Left colon (tissue), 2 donors: Measurements from ENCODE around the gene PIGW. TPM values are rescaled to one million over a fixed set of nuclear protein-coding genes. Genes with fewer than 3 reads are reported as not detected.

ENCODE experiments used
- ATAC-seq: fragments of 200-7000 bp; cut with Tn5 transposase; one replicate; pipeline ENCODE4 v1.9.1; 2020; ENCODE audit warnings: mild to moderate bottlenecking, moderate library complexity
- DNase-seq, 2 donors: peaks; one replicate each; pipeline ENCODE4 v3.0.0-alpha.2; 2020
- intact Hi-C, 2 donors: fragments of 100-400 bp; cut with DNase I in 1 of 2; cut with micrococcal nuclease in 1 of 2; formaldehyde crosslinking; loops; one replicate each; pipeline versions ENCODE4 v1.11.2 to v1.14.0; 2022; cut with DNase I, micrococcal nuclease
- total RNA-seq, 2 donors: library from RNA; stranded (reverse); fragmentation: NEBNext Ultra II Directional; extraction: Animal tissue kit (Norgen Biotek cat#: 25700); gene quantifications; one replicate each; pipeline ENCODE4 v1.2.1, GENCODE V29; 2021
- donor health status: DM: no; HTN: no; CAD: no.
- donor health status: DM: yes; HTN: yes; CAD: no.

Gene PIGW
- total RNA-seq, 2 donors from 2014 or later = 6.0 to 9.3 TPM

DNA sequence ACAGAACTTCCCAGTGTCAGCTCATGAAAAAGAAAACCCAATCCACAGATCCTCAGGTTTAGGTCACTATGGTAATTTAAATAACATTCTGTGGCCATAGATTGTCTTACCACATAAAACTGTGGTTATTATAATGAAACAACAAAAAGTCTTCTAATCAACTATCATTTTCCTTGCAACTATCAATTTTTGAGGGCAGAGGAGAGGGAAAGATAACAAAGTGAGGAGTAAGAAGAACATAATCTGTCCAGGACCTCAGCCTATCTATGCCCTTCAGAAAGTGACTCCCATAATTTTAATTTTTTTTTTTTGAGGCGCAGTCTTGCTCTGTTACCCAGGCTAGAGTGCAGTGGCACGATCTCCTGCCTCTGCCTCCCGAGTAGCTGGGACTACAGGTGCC, 5.9 kb downstream of the PIGW start:
- intact Hi-C loops = no loop called here
- ATAC-seq (no peak), DNase-seq (no peak)

- intact Hi-C loops = no loop called here
- DNase-seq (no peak), ATAC-seq (no peak)
Observed at GRCh38 chr17:36542755-36543154, 8.0 kb downstream of the PIGW start.

- DNase-seq = peak; percentile 67
- intact Hi-C loops = no loop called here
- peak; percentile 34 for ATAC-seq
Observed at GRCh38 chr17:36544044-36544306, 9.2 kb downstream of the PIGW start.

DNA sequence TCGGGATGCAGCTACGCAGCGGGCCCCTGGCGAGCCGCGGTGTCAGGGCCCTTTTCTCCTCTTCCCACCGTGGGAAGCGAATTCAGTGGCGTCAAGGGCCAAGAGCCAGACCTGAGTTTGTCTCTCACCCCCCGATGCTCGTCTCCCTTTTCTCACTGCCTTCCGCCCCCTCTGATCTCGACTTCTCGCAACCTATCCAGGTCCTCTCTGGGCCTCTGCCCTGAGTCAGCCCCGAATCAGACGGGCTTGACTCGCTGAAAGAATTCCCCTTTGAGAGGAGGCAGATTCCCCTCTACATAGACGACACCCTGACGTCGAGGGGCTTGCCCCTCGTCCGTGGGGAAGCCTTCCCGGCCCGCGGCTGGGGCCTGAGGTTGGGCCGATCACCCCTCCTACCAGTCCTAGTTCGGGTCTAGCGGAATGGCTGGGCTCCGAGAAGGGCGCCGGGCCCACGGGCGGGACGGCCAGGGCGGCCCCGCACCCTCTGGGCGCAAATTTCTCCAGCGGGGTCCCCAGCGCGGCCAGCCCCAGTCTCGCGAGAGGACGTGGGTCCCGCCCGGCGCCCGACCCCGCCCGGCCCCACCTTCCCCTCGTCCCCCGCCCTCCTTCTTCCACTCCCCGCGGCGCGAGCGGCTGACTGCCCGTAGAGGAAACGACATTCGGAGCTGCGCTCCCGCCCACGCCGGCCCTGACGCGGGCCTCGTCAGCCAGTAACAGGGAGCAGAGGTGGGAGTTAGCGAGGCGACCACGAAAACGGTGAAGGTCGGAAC, 9.7 kb downstream of the PIGW start, which contains the start of gene GGNBP2:
GGNBP2 (plus strand) TSS at position 613 of the 770 bp plus-strand sequence. CDS start 806 bp downstream, outside the sequence.
- ATAC-seq = peak; percentile 77

GRCh38 chr17:36545077-36545464, 10.3 kb downstream of the PIGW start:
- ATAC-seq = no peak
- intact Hi-C loops = loop anchor here in 1 of 2 donors (5.0 kb wide), 1 partner anchor 47 kb away; the partner anchor contains the start of gene DHRS11
- no peak for DNase-seq

More for the DNA sequence above, 9.7 kb downstream of the PIGW start, which contains the start of gene GGNBP2:
- intact Hi-C loops = loop anchor here in 1 of 2 donors (5.0 kb wide), 1 partner anchor 48 kb away; the partner anchor contains the start of gene DHRS11
- peak; percentile 94 to 96 for DNase-seq

- peak; percentile 96 to 97 for DNase-seq
- ATAC-seq = peak; percentile 77
- intact Hi-C loops = loop anchor here in 1 of 2 donors (5.0 kb wide), 1 partner anchor 47 kb away; the partner anchor contains the start of gene DHRS11
Observed at GRCh38 chr17:36545465-36546417, 11.0 kb downstream of the PIGW start.

- intact Hi-C loops = loop anchor here in 1 of 2 donors (5.0 kb wide), 1 partner anchor 46 kb away; the partner anchor contains the start of gene DHRS11
- DNase-seq (no peak), ATAC-seq (no peak)
Observed at GRCh38 chr17:36546418-36547093, 11.8 kb downstream of the PIGW start.

- DNase-seq (no peak), ATAC-seq (no peak)
- intact Hi-C loops = loop anchor here in 1 of 2 donors (5.0 kb wide), 1 partner anchor 45 kb away; the partner anchor contains the start of gene DHRS11
Observed at GRCh38 chr17:36547776-36548175, 13.0 kb downstream of the PIGW start.

- peak; percentile 56 for ATAC-seq
- intact Hi-C loops = no loop called here
- no peak for DNase-seq
Observed at GRCh38 chr17:36550491-36551417, 16.0 kb downstream of the PIGW start.

- intact Hi-C loops = no loop called here
- no peak for ATAC-seq
- no peak for DNase-seq
Observed at GRCh38 chr17:36553459-36553858, 18.7 kb downstream of the PIGW start.

DNA sequence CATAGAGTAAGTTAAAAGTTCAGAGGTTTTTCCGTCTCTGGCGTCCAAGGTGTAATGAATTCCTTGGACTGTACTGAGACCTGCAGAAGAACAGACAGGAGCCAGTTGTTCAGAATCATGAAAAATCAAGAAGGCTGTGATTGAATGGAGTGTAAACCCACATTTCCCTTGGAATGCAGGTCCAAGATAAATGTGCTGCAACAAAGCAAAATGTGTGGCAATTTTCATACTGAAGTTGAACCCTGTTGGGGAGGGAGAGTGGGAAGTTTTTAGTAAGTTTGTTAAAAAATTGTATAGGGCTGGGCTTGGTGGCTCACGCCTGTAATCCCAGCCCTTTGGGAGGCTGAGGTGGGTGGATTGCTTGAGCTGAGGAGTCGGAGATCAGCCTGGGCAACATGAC, 31.3 kb downstream of the PIGW start:
- intact Hi-C loops = no loop called here
- no peak for DNase-seq
- no peak for ATAC-seq

DNA sequence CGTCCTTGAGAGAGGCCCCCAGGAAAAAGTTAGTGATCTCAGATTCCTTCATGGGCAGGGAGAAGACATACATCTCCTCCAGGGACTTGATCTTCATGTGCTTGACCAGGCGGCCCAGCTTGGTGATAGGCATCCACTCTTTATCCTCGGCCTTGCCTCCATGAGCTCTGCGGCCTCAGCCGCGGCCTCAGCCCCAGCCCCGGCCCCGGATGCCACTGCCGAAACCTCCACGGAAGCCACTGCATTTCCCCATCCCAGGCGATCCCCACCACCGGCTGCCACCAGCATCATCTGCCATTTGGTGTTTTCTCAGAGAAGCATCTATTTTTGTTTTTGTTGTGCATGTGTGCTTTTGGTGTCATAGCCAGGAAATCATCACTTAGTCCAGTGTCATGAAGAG, 40.2 kb downstream of the PIGW start:
- no peak for DNase-seq
- no peak for ATAC-seq
- intact Hi-C loops = no loop called here

- ATAC-seq = no peak
- DNase-seq = no peak
Observed at GRCh38 chr17:36576793-36577192, 42.0 kb downstream of the PIGW start.

GRCh38 chr17:36578671-36579070, 43.9 kb downstream of the PIGW start:
- intact Hi-C loops = no loop called here
- no peak for DNase-seq
- ATAC-seq = no peak

More at GRCh38 chr17:36576793-36577192, 42.0 kb downstream of the PIGW start:
- intact Hi-C loops = no loop called here

GRCh38 chr17:36583787-36584186, 49.0 kb downstream of the PIGW start:
- intact Hi-C loops = no loop called here
- DNase-seq (no peak), ATAC-seq (no peak)

DNA sequence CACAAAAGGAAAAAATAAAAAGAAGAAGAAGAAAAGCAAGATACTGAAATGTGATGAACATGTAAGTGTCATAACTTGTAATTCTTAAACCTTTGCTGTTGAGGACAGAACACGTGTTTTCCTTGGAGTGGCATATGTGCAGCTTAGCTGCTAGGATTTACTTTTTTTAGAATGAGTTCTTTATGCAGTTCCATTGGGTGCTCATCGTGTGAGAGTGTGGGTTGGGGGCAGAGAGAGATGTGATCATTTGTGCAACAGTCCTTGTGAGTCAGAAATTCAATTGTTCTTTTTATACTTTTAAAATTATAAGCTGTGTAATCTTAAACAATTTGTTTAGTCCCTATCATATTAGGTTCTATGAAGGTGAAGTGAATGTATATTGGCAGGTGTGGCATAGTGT, 51.4 kb downstream of the PIGW start:
- intact Hi-C loops = no loop called here
- ATAC-seq = no peak
- no peak for DNase-seq
